Loucy (cell line): ENCODE data around the gene PON2.
"Not testable (repeated sequence)": the region's sequence is repeated elsewhere in the genome, so short reads cannot be mapped to it uniquely, and the experiment has no call there.

ENCODE experiments used
- H2AFZ ChIP-seq: fragments of 200-600 bp; sonication (generic); 2 replicates; pipeline ENCODE4 v1.6.0; 2016; ENCODE audit warnings: antibody characterized with exemption, mild to moderate bottlenecking, low read length, moderate library complexity
- H3F3A ChIP-seq: fragments of 200-600 bp; 2 replicates; pipeline ENCODE4 v1.6.0; 2016; ENCODE audit warnings: antibody characterized with exemption, low read depth, mild to moderate bottlenecking
- H3K27me3 ChIP-seq: fragments of 200-600 bp; sonication (generic); 2 replicates; pipeline ENCODE4 v1.6.1; 2014; ENCODE audit warnings: low read length, mild to moderate bottlenecking; ENCODE audit not compliant: insufficient read depth, poor library complexity, severe bottlenecking
- H3K36me3 ChIP-seq: fragments of 200-600 bp; sonication (generic); 2 replicates; pipeline ENCODE4 v1.6.1; 2016; ENCODE audit warnings: low read length; ENCODE audit not compliant: insufficient read depth
- H3K4me1 ChIP-seq: fragments of 200-600 bp; sonication (generic); 2 replicates; pipeline ENCODE4 v1.5.1; 2014; ENCODE audit warnings: low read length, mild to moderate bottlenecking; ENCODE audit not compliant: insufficient read depth, poor library complexity, severe bottlenecking
- H3K4me2 ChIP-seq: fragments of 200-600 bp; sonication (generic); 2 replicates; pipeline ENCODE4 v1.6.0; 2014; ENCODE audit warnings: antibody characterized with exemption, low read length, low read depth, mild to moderate bottlenecking; ENCODE audit not compliant: poor library complexity, severe bottlenecking
- H3K4me3 ChIP-seq: fragments of 200-600 bp; sonication (generic); 2 replicates; pipeline ENCODE4 v1.5.1; 2014; ENCODE audit warnings: low read length, mild to moderate bottlenecking, mixed read lengths; ENCODE audit not compliant: poor library complexity, severe bottlenecking
- H3K79me2 ChIP-seq: fragments of 200-600 bp; sonication (generic); 2 replicates; pipeline ENCODE4 v1.6.1; 2014; ENCODE audit warnings: low read length; ENCODE audit not compliant: insufficient read depth
- H3K9ac ChIP-seq: fragments of 200-600 bp; sonication (generic); 2 replicates; pipeline ENCODE4 v1.6.0; 2014; ENCODE audit warnings: mild to moderate bottlenecking, low read depth, low read length, moderate library complexity; ENCODE audit not compliant: poor library complexity, severe bottlenecking
- H3K9me2 ChIP-seq: fragments of 200-600 bp; sonication (generic); replicated peaks from 2 replicates; pipeline ENCODE4 v1.6.1; 2016; ENCODE audit warnings: low read depth, low read length, mixed read lengths
- H3K9me3 ChIP-seq: fragments of 200-600 bp; sonication (generic); 2 replicates; pipeline ENCODE4 v1.6.1; 2014; ENCODE audit warnings: mild to moderate bottlenecking, antibody characterized with exemption, low read length, low read depth; ENCODE audit not compliant: insufficient read depth
- H4K20me1 ChIP-seq: fragments of 200-600 bp; sonication (generic); 2 replicates; pipeline ENCODE4 v1.6.0; 2014; ENCODE audit warnings: antibody characterized with exemption, low read length, mild to moderate bottlenecking; ENCODE audit not compliant: insufficient read depth, poor library complexity, severe bottlenecking
- EZH2phosphoT487 ChIP-seq: fragments of 200-600 bp; IDR thresholded peaks from 2 replicates; pipeline ENCODE4 v1.6.1; 2018; ENCODE audit warnings: antibody characterized with exemption, mild to moderate bottlenecking, moderate library complexity, borderline replicate concordance
- TF ChIP-seq, protein P1 (sequence below): fragments of 200-600 bp; sonication (generic); conservative IDR thresholded peaks from 2 replicates; pipeline ENCODE4 v1.5.1; 2014; ENCODE audit warnings: mild to moderate bottlenecking, antibody characterized with exemption, low read length

Gene PON2

GRCh38 chr7:95391761-95392160 is 43.1 kb downstream of the PON2 start:
- H3K9me2 ChIP-seq, result no peaks in the 10 kb centered on the region
- H3K9me3 ChIP-seq, result no peaks in the 10 kb centered on the region
- TF ChIP-seq, protein P1, sequence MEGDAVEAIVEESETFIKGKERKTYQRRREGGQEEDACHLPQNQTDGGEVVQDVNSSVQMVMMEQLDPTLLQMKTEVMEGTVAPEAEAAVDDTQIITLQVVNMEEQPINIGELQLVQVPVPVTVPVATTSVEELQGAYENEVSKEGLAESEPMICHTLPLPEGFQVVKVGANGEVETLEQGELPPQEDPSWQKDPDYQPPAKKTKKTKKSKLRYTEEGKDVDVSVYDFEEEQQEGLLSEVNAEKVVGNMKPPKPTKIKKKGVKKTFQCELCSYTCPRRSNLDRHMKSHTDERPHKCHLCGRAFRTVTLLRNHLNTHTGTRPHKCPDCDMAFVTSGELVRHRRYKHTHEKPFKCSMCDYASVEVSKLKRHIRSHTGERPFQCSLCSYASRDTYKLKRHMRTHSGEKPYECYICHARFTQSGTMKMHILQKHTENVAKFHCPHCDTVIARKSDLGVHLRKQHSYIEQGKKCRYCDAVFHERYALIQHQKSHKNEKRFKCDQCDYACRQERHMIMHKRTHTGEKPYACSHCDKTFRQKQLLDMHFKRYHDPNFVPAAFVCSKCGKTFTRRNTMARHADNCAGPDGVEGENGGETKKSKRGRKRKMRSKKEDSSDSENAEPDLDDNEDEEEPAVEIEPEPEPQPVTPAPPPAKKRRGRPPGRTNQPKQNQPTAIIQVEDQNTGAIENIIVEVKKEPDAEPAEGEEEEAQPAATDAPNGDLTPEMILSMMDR, result no peak
- no peak for TF ChIP-seq EZH2phosphoT487
- H3F3A ChIP-seq, result no peaks in the 10 kb centered on the region
- no peak overlapping the region for H3K4me3 ChIP-seq
- no peaks in the 10 kb centered on the region for H3K36me3 ChIP-seq
- no peaks in the 10 kb centered on the region for H4K20me1 ChIP-seq
- H3K4me1 ChIP-seq, result no peaks in the 10 kb centered on the region
- no peak overlapping the region for H3K4me2 ChIP-seq
- no peak overlapping the region for H3K9ac ChIP-seq
- no peak overlapping the region for H2AFZ ChIP-seq
- H3K79me2 ChIP-seq, result no peaks in the 10 kb centered on the region
- H3K27me3 ChIP-seq, result no peaks in the 10 kb centered on the region

DNA sequence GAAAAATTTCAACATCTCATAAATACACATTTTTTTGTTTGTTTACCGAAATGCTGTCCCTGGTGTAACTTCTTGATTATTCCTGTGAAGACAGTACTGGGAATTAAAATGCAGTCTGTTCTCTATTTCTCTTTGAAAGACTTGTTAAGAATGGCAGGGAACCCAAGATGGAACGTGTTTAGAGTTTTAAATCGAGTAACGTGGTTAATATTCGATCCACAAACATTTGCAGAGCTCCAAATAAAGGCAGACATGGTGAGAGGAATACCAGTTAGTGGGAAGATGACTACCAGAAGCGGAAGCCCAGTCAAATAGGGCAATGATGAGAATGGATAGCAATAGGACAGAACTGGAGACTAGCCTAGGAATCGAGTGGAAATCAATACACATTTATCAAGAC is 45.3 kb downstream of the PON2 start:
- no peak overlapping the region for H3K4me2 ChIP-seq

GRCh38 chr7:95379457-95379856 is 55.4 kb downstream of the PON2 start:
- not testable (repeated sequence) for H3K79me2 ChIP-seq, H3K4me3 ChIP-seq, H3K4me1 ChIP-seq, H3K9ac ChIP-seq, H3K27me3 ChIP-seq, H4K20me1 ChIP-seq, H3K4me2 ChIP-seq, H3K9me3 ChIP-seq, H3K36me3 ChIP-seq, H3K9me2 ChIP-seq, H3F3A ChIP-seq, H2AFZ ChIP-seq

More for the DNA sequence above, 45.3 kb downstream of the PON2 start:
- H3K9me2 ChIP-seq, result no peaks in the 10 kb centered on the region
- no peaks in the 10 kb centered on the region for H3K4me1 ChIP-seq
- H3K9me3 ChIP-seq, result no peaks in the 10 kb centered on the region
- H2AFZ ChIP-seq, result no peak overlapping the region
- H3K79me2 ChIP-seq, result no peaks in the 10 kb centered on the region
- TF ChIP-seq, protein P1, result no peak
- no peak for TF ChIP-seq EZH2phosphoT487
- H3K27me3 ChIP-seq, result no peaks in the 10 kb centered on the region
- no peaks in the 10 kb centered on the region for H3K36me3 ChIP-seq
- H3K4me3 ChIP-seq, result no peak overlapping the region
- H4K20me1 ChIP-seq, result no peaks in the 10 kb centered on the region
- no peak overlapping the region for H3K9ac ChIP-seq
- H3F3A ChIP-seq, result no peaks in the 10 kb centered on the region

GRCh38 chr7:95376632-95377400 is 58.0 kb downstream of the PON2 start:
- Histone ChIP-seq H2AFZ (no peak overlapping the region), H3K27me3 (no peaks in the 10 kb centered on the region), H4K20me1 (no peaks in the 10 kb centered on the region)

More at GRCh38 chr7:95376632-95377400, 58.0 kb downstream of the PON2 start:
- Histone ChIP-seq H3K4me3 (no peak overlapping the region), H3K79me2 (no peaks in the 10 kb centered on the region), H3K9ac (no peak overlapping the region), H3K4me2 (no peak overlapping the region), H3K9me3 (no peaks in the 10 kb centered on the region; the same call in 1 of the 2 replicates), H3K36me3 (no peaks in the 10 kb centered on the region), H3K9me2 (no peaks in the 10 kb centered on the region), H3F3A (no peaks in the 10 kb centered on the region), H3K4me1 (no peaks in the 10 kb centered on the region)
- TF ChIP-seq EZH2phosphoT487, result no peak
- TF ChIP-seq, protein P1, result no peak
